ENCODE results near the gene CCDC92. TPM values are rescaled to one million over a fixed set of nuclear protein-coding genes. Genes with fewer than 3 reads are reported as not detected.

Gene CCDC92
- total RNA-seq, 1 donor from 2014 or later = 4.8 TPM

DNA sequence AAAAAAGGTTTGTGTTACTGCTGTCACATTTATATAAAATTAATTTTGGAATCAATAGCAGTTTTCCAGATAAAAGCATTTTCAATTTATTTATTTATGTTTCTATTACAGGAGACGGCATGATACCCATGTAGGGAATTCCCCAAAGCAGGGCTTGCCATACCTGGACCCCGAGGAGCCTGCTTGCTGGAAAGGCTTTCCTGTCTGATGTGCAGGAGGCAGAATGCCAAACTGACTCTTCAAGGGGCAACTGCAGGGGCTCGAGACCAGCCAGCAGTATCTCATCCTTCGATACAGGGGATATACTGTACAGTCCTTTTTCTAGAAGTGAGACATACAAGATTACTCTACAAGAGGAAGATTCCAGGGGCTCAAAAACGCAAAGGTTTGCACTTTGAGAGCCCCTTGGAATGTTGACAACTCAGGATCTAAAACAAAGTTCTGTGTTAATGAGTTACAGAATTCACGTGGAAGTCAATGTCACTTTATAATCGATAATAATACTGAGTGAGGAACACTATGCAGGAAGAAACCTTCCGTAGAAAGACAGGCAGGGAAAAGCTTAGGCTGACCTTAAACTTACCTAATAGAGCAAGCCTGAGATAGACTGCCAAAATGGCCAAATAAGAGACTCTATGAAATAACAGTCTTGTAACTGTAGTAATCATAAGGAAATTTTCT, 38.9 kb upstream of the CCDC92 start:
- no peak overlapping the region for H3K27ac Mint-ChIP-seq
- no peak overlapping the region for H3K4me3 Mint-ChIP-seq
- H3K27me3 Mint-ChIP-seq (ENCODE audit: insufficient read depth, low read depth) = no peaks in the 10 kb centered on the region
- no peak overlapping the region for H2AFZ ChIP-seq (replicated peaks)
- no peaks in the 10 kb centered on the region for H3K27me3 ChIP-seq
- H3K79me2 ChIP-seq (ENCODE audit: low read depth) = peaks cover 34% of the 10 kb centered on the region
- peaks cover 6% of the 10 kb centered on the region for H3K36me3 ChIP-seq
- H3F3A ChIP-seq (ENCODE audit: low read depth) = no peaks in the 10 kb centered on the region
- H3K9me3 Mint-ChIP-seq = no peaks in the 10 kb centered on the region
- H3K4me1 ChIP-seq = peaks cover 21% of the 10 kb centered on the region
- TF ChIP-seq, protein P1, sequence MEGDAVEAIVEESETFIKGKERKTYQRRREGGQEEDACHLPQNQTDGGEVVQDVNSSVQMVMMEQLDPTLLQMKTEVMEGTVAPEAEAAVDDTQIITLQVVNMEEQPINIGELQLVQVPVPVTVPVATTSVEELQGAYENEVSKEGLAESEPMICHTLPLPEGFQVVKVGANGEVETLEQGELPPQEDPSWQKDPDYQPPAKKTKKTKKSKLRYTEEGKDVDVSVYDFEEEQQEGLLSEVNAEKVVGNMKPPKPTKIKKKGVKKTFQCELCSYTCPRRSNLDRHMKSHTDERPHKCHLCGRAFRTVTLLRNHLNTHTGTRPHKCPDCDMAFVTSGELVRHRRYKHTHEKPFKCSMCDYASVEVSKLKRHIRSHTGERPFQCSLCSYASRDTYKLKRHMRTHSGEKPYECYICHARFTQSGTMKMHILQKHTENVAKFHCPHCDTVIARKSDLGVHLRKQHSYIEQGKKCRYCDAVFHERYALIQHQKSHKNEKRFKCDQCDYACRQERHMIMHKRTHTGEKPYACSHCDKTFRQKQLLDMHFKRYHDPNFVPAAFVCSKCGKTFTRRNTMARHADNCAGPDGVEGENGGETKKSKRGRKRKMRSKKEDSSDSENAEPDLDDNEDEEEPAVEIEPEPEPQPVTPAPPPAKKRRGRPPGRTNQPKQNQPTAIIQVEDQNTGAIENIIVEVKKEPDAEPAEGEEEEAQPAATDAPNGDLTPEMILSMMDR (IDR thresholded peaks at IDR 0.05) = no peak
- TF ChIP-seq EZH2 (IDR thresholded peaks at IDR 0.05) (no peak), EZH2phosphoT487 (IDR thresholded peaks at IDR 0.05) (no peak)
- H3K4me1 Mint-ChIP-seq = peaks cover 23% of the 10 kb centered on the region
- no peaks in the 10 kb centered on the region for H3K9me3 ChIP-seq (ENCODE audit: low read depth)
- H3K27ac ChIP-seq = no peak overlapping the region
- no peak overlapping the region for H3K4me3 ChIP-seq
- H3K9ac ChIP-seq = no peak overlapping the region
- H4K20me1 ChIP-seq (ENCODE audit: low read depth) = peaks cover 47% of the 10 kb centered on the region
- no peak for DNase-seq (ENCODE audit: low spot score)
- no peak overlapping the region for H3K4me2 ChIP-seq
- peaks cover 30% of the 10 kb centered on the region for H3K36me3 Mint-ChIP-seq

DNA sequence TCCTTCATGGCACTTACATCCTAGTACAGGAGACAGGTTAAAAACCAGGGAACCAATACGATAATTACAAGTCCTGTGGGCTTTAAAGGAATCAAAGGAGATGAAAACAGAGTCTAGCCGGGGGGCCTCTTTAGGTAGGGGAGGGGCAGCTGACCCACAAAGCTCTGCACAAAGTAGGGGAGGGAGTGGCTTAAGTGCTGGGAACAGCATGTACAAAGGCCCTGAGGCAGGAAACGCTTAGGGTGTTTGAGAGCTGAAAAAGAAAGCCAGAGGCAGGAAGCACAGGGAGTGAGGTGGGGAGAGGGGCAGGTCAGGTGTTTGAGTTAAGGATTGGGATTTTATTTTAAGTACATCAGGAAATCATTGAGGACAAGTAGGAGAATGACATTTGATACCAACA, 38.1 kb upstream of the CCDC92 start:
- peak overlapping the region; percentile 16 for H3K27ac Mint-ChIP-seq
- peaks cover 43% of the 10 kb centered on the region for H3K79me2 ChIP-seq (ENCODE audit: low read depth)
- DNase-seq (ENCODE audit: low spot score) = no peak
- H3K4me1 ChIP-seq = peaks cover 29% of the 10 kb centered on the region
- H3F3A ChIP-seq (ENCODE audit: low read depth) = no peaks in the 10 kb centered on the region
- no peak overlapping the region for H3K27ac ChIP-seq
- H3K36me3 Mint-ChIP-seq = peaks cover 32% of the 10 kb centered on the region
- H3K4me1 Mint-ChIP-seq = peaks cover 32% of the 10 kb centered on the region
- no peak overlapping the region for H3K9ac ChIP-seq
- H2AFZ ChIP-seq (replicated peaks) = no peak overlapping the region
- TF ChIP-seq, protein P1 (IDR thresholded peaks at IDR 0.05) = no peak
- TF ChIP-seq EZH2 (IDR thresholded peaks at IDR 0.05) (no peak), EZH2phosphoT487 (IDR thresholded peaks at IDR 0.05) (no peak)
- H3K9me3 Mint-ChIP-seq = no peaks in the 10 kb centered on the region
- H3K4me3 Mint-ChIP-seq = no peak overlapping the region
- no peaks in the 10 kb centered on the region for H3K27me3 Mint-ChIP-seq (ENCODE audit: insufficient read depth, low read depth)
- no peak overlapping the region for H3K4me2 ChIP-seq
- H3K9me3 ChIP-seq (ENCODE audit: low read depth) = no peaks in the 10 kb centered on the region
- H4K20me1 ChIP-seq (ENCODE audit: low read depth) = peaks cover 56% of the 10 kb centered on the region
- H3K4me3 ChIP-seq = no peak overlapping the region
- H3K27me3 ChIP-seq = no peaks in the 10 kb centered on the region
- peaks cover 6% of the 10 kb centered on the region for H3K36me3 ChIP-seq

DNA sequence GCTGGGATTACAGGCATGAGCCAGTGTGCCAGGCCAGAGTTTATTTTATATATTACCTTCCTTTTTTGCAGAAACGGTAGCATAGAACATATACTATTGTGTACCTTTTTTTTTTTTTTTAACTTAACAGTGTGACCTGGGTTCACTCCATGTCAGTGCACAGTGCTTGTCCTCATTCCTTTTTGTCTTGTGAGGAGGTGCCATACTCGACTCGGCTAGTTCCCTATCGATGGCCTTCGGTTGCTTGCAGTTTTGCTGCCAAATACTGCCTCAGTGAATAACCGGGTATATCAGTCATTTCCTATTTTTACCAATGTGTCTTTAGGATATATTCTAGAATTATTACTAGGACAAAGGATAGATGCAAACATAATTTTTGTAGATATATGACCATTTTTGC, 37.1 kb upstream of the CCDC92 start:
- peaks cover 35% of the 10 kb centered on the region for H3K4me1 Mint-ChIP-seq

More for the DNA sequence above, 37.1 kb upstream of the CCDC92 start:
- peaks cover 29% of the 10 kb centered on the region for H3K36me3 Mint-ChIP-seq
- no peak overlapping the region for H3K27ac Mint-ChIP-seq
- no peak overlapping the region for H3K4me3 Mint-ChIP-seq
- H3K27me3 ChIP-seq = no peaks in the 10 kb centered on the region
- H3K9me3 ChIP-seq (ENCODE audit: low read depth) = no peaks in the 10 kb centered on the region
- no peak for DNase-seq (ENCODE audit: low spot score)
- H3K9ac ChIP-seq = no peak overlapping the region
- H4K20me1 ChIP-seq (ENCODE audit: low read depth) = peaks cover 64% of the 10 kb centered on the region
- no peaks in the 10 kb centered on the region for H3K27me3 Mint-ChIP-seq (ENCODE audit: insufficient read depth, low read depth)
- peaks cover 29% of the 10 kb centered on the region for H3K4me1 ChIP-seq
- H3K4me3 ChIP-seq = no peak overlapping the region
- TF ChIP-seq, protein P1 (IDR thresholded peaks at IDR 0.05) = no peak
- TF ChIP-seq EZH2 (IDR thresholded peaks at IDR 0.05) (no peak), EZH2phosphoT487 (IDR thresholded peaks at IDR 0.05) (no peak)
- no peaks in the 10 kb centered on the region for H3K9me3 Mint-ChIP-seq
- peaks cover 6% of the 10 kb centered on the region for H3K36me3 ChIP-seq
- H2AFZ ChIP-seq (replicated peaks) = no peak overlapping the region
- no peaks in the 10 kb centered on the region for H3F3A ChIP-seq (ENCODE audit: low read depth)
- no peak overlapping the region for H3K4me2 ChIP-seq
- H3K27ac ChIP-seq = no peak overlapping the region
- peaks cover 46% of the 10 kb centered on the region for H3K79me2 ChIP-seq (ENCODE audit: low read depth)
